Epithelial cell of esophagus (primary cell): ENCODE data around the gene FAM3C.

Experiments used
- DNase-seq: peaks from one replicate; pipeline ENCODE4 v3.0.0; 2010; ENCODE audit warnings: low read depth
- H3K4me3 ChIP-seq: 2 replicates; pipeline ENCODE4 v1.5.1; 2011; ENCODE audit warnings: mild to moderate bottlenecking, low read length, control low read depth
- CTCF ChIP-seq: IDR thresholded peaks from 2 replicates; pipeline ENCODE4 v1.5.1; 2011; ENCODE audit warnings: low read depth, mild to moderate bottlenecking, low read length, control low read depth, inconsistent platforms; ENCODE audit not compliant: insufficient read depth; ENCODE audit errors: missing control alignments

The FAM3C gene

GRCh38 chr7:121397361-121397760 lies 1.3 kb upstream of the FAM3C start:
- no peak for DNase-seq
- TF ChIP-seq CTCF, result no peak
- H3K4me3 ChIP-seq, result no peak overlapping the region

GRCh38 chr7:121395494-121395960 lies 581 bp downstream of the FAM3C start:
- TF ChIP-seq CTCF, result no peak
- peak; percentile 41 for DNase-seq
- peak overlapping the region; percentile 76 for H3K4me3 ChIP-seq

GRCh38 chr7:121394709-121395140 lies 1.4 kb downstream of the FAM3C start:
- H3K4me3 ChIP-seq, result peak overlapping the region; percentile 1
- TF ChIP-seq CTCF, result no peak
- DNase-seq, result no peak

GRCh38 chr7:121393005-121393366 lies 3.1 kb downstream of the FAM3C start:
- H3K4me3 ChIP-seq, result no peak overlapping the region
- no peak for DNase-seq
- no peak for TF ChIP-seq CTCF

- H3K4me3 ChIP-seq, result no peak overlapping the region
- no peak for TF ChIP-seq CTCF
- DNase-seq, result no peak
Observed at GRCh38 chr7:121392277-121393004, 3.7 kb downstream of the FAM3C start.

- no peak overlapping the region for H3K4me3 ChIP-seq
- DNase-seq, result no peak
- no peak for TF ChIP-seq CTCF
Observed at GRCh38 chr7:121391686-121392085, 4.4 kb downstream of the FAM3C start.

- H3K4me3 ChIP-seq, result no peak overlapping the region
- no peak for DNase-seq
- TF ChIP-seq CTCF, result no peak
Observed at GRCh38 chr7:121390617-121391016, 5.5 kb downstream of the FAM3C start.
